HTERT RPE-1 (cell line): ENCODE results near the gene SHISA4.
"Not testable (repeated sequence)": the region's sequence is repeated elsewhere in the genome, so short reads cannot be mapped to it uniquely, and the experiment has no call there.

Source experiments
- in situ Hi-C: fragments of 300-500 bp; cut with MboI; formaldehyde crosslinking; loops from 4 replicates; pipeline ENCODE4 v1.14.3; 2020; ENCODE audit warnings: low sequenced_read_pairs

SHISA4 gene

GRCh38 chr1:201918343-201918742 lies 29.6 kb downstream of the SHISA4 start:
- in situ Hi-C loops, result no loop called here

GRCh38 chr1:201921952-201922558 lies 33.4 kb downstream of the SHISA4 start:
- in situ Hi-C loops, result no loop called here

- in situ Hi-C loops, result no loop called here
Observed at GRCh38 chr1:201925301-201925567, 36.5 kb downstream of the SHISA4 start.

- in situ Hi-C loops, result no loop called here
Observed at GRCh38 chr1:201925981-201926645, 37.4 kb downstream of the SHISA4 start.

- in situ Hi-C loops, result no loop called here
Observed at GRCh38 chr1:201928266-201928665, 39.6 kb downstream of the SHISA4 start.

- in situ Hi-C loops, result no loop called here
Observed at GRCh38 chr1:201930137-201930536, 41.4 kb downstream of the SHISA4 start.

- in situ Hi-C loops, result no loop called here
Observed at GRCh38 chr1:201930803-201931202, 42.1 kb downstream of the SHISA4 start.

- in situ Hi-C loops, result no loop called here
Observed at GRCh38 chr1:201933840-201934430, 45.2 kb downstream of the SHISA4 start.

- in situ Hi-C loops, result no loop called here
Observed at GRCh38 chr1:201937624-201938213, 49.0 kb downstream of the SHISA4 start.

GRCh38 chr1:201938440-201939035 lies 49.8 kb downstream of the SHISA4 start:
- in situ Hi-C loops, result no loop called here

GRCh38 chr1:201939148-201939547 lies 50.5 kb downstream of the SHISA4 start:
- in situ Hi-C loops, result no loop called here

- in situ Hi-C loops, result no loop called here
Observed at GRCh38 chr1:201939574-201939973, 50.9 kb downstream of the SHISA4 start.

- in situ Hi-C loops, result not testable (repeated sequence)
Observed at GRCh38 chr1:201940316-201940715, 51.6 kb downstream of the SHISA4 start.

GRCh38 chr1:201941420-201942128 lies 52.9 kb downstream of the SHISA4 start:
- in situ Hi-C loops, result no loop called here

- in situ Hi-C loops, result no loop called here
Observed at GRCh38 chr1:201942129-201942495, 53.4 kb downstream of the SHISA4 start.
